H9 (cell line): ENCODE measurements around the gene NRXN3. TPM values are rescaled to one million over a fixed set of nuclear protein-coding genes. Genes with fewer than 3 reads are reported as not detected.

Experiments
- DNase-seq: peaks from one replicate; pipeline ENCODE4 v3.0.0-alpha.2; 2017
- H2AFZ ChIP-seq: one replicate; pipeline ENCODE4 v1.6.1; 2013; ENCODE audit warnings: mild to moderate bottlenecking, low read length, control low read depth, moderate library complexity
- H2AK5ac ChIP-seq: 2 replicates; pipeline ENCODE4 v1.6.1; 2013; ENCODE audit warnings: low read length, control low read depth, mixed read lengths; ENCODE audit not compliant: insufficient read length
- H2BK120ac ChIP-seq: one replicate; pipeline ENCODE4 v1.6.1; 2013; ENCODE audit warnings: low read depth, mild to moderate bottlenecking, low read length, control low read depth, inconsistent platforms; ENCODE audit not compliant: poor library complexity, severe bottlenecking
- H2BK12ac ChIP-seq: 2 replicates; pipeline ENCODE4 v1.6.1; 2013; ENCODE audit warnings: low read length, control low read depth, mixed read lengths, low read depth; ENCODE audit not compliant: insufficient read length
- H2BK15ac ChIP-seq: 2 replicates; pipeline ENCODE4 v1.6.1; 2013; ENCODE audit warnings: low read depth, low read length, control low read depth
- H2BK20ac ChIP-seq: one replicate; pipeline ENCODE4 v1.6.1; 2013; ENCODE audit warnings: low read depth, mild to moderate bottlenecking, low read length, control low read depth, inconsistent platforms; ENCODE audit not compliant: poor library complexity, severe bottlenecking
- H2BK5ac ChIP-seq: 2 replicates; pipeline ENCODE4 v1.6.1; 2013; ENCODE audit warnings: low read length, control low read depth, mixed read lengths; ENCODE audit not compliant: insufficient read length
- H3K14ac ChIP-seq: 2 replicates; pipeline ENCODE4 v1.6.1; 2013; ENCODE audit warnings: low read length, control low read depth; ENCODE audit not compliant: insufficient read depth
- H3K18ac ChIP-seq: 2 replicates; pipeline ENCODE4 v1.6.1; 2013; ENCODE audit warnings: low read depth, mild to moderate bottlenecking, mixed read lengths, low read length, control low read depth; ENCODE audit not compliant: insufficient read length
- H3K23ac ChIP-seq: 2 replicates; pipeline ENCODE4 v1.6.1; 2013; ENCODE audit warnings: low read length, control low read depth, mixed read lengths, low read depth; ENCODE audit not compliant: insufficient read length
- H3K23me2 ChIP-seq: 2 replicates; pipeline ENCODE4 v1.6.1; 2013; ENCODE audit warnings: low read depth, mild to moderate bottlenecking, mixed read lengths, low read length, control low read depth; ENCODE audit not compliant: insufficient read length, poor library complexity, severe bottlenecking
- H3K27ac ChIP-seq: 2 replicates; pipeline ENCODE4 v1.5.1; 2013; ENCODE audit warnings: low read length, control low read depth, mixed read lengths, low read depth; ENCODE audit not compliant: insufficient read length
- H3K27me3 ChIP-seq: 2 replicates; pipeline ENCODE4 v1.6.1; 2013; ENCODE audit warnings: low read length, control low read depth, inconsistent platforms; ENCODE audit not compliant: insufficient read depth
- H3K4ac ChIP-seq: 2 replicates; pipeline ENCODE4 v1.6.1; 2013; ENCODE audit warnings: low read depth, mild to moderate bottlenecking, control low read depth, inconsistent platforms, low read length, moderate library complexity
- H3K4me1 ChIP-seq: 2 replicates; pipeline ENCODE4 v1.6.1; 2013; ENCODE audit warnings: low read length, control low read depth, inconsistent platforms; ENCODE audit not compliant: insufficient read depth
- H3K4me2 ChIP-seq: 2 replicates; pipeline ENCODE4 v1.6.1; 2013; ENCODE audit warnings: low read length, control low read depth, mixed read lengths; ENCODE audit not compliant: insufficient read length, insufficient read depth
- H3K56ac ChIP-seq: 2 replicates; pipeline ENCODE4 v1.6.1; 2013; ENCODE audit warnings: low read depth, mild to moderate bottlenecking, mixed read lengths, low read length, control low read depth; ENCODE audit not compliant: insufficient read length
- H3K79me1 ChIP-seq: 2 replicates; pipeline ENCODE4 v1.6.1; 2013; ENCODE audit warnings: low read depth, mild to moderate bottlenecking, moderate library complexity, low read length, control low read depth, inconsistent platforms; ENCODE audit not compliant: insufficient read depth, poor library complexity, severe bottlenecking
- H3K79me2 ChIP-seq: 2 replicates; pipeline ENCODE4 v1.6.1; 2013; ENCODE audit warnings: low read length, control low read depth, inconsistent platforms; ENCODE audit not compliant: insufficient read depth
- H3K9ac ChIP-seq: 2 replicates; pipeline ENCODE4 v1.6.1; 2013; ENCODE audit warnings: low read length, control low read depth, mixed read lengths; ENCODE audit not compliant: insufficient read length; ENCODE audit errors: extremely low read depth
- H3K9me3 ChIP-seq: one replicate; pipeline ENCODE4 v1.6.1; 2013; ENCODE audit warnings: low read depth, low read length, inconsistent platforms; ENCODE audit not compliant: control insufficient read depth
- H3T11ph ChIP-seq: one replicate; pipeline ENCODE4 v1.6.1; 2013; ENCODE audit warnings: mild to moderate bottlenecking, low read length, control low read depth, inconsistent platforms
- H4K20me1 ChIP-seq: one replicate; pipeline ENCODE4 v1.6.1; 2013; ENCODE audit not compliant: control insufficient read depth, insufficient read length, insufficient read depth
- H4K5ac ChIP-seq: 2 replicates; pipeline ENCODE4 v1.6.1; 2013; ENCODE audit warnings: low read depth, mild to moderate bottlenecking, mixed read lengths, low read length, control low read depth; ENCODE audit not compliant: insufficient read length
- H4K8ac ChIP-seq: replicated peaks from 2 replicates; pipeline ENCODE4 v1.6.1; 2013; ENCODE audit warnings: low read length, control low read depth, mixed read lengths, low read depth; ENCODE audit not compliant: insufficient read length
- H4K91ac ChIP-seq: 2 replicates; pipeline ENCODE4 v1.6.1; 2013; ENCODE audit warnings: low read depth, mild to moderate bottlenecking, moderate library complexity, mixed read lengths, low read length, control low read depth; ENCODE audit not compliant: insufficient read length
- H3K27ac Mint-ChIP-seq, 3 experiments: 2 replicates in 2 of 3; 3 replicates in 1 of 3; pipeline ENCODE4 v1.8.0; 2020 to 2021; ENCODE audit warnings: mixed read lengths in 3 of 3, mild to moderate bottlenecking in 1 of 3, moderate library complexity in 1 of 3
- H3K27me3 Mint-ChIP-seq: 2 replicates; pipeline ENCODE4 v1.8.0; 2021; ENCODE audit warnings: low read depth, mild to moderate bottlenecking, moderate library complexity, mixed read lengths
- H3K36me3 Mint-ChIP-seq, 3 experiments: 2 replicates in 2 of 3; 3 replicates in 1 of 3; pipeline ENCODE4 v1.8.0; 2020 to 2021; ENCODE audit warnings: low read depth in 3 of 3, mixed read lengths in 3 of 3; ENCODE audit not compliant: insufficient read depth in 1 of 3
- H3K4me1 Mint-ChIP-seq, 2 experiments: 2 replicates each; pipeline ENCODE4 v1.8.0; 2020; ENCODE audit warnings: mixed read lengths in 2 of 2
- H3K4me3 Mint-ChIP-seq, 2 experiments: 2 replicates in 1 of 2; 3 replicates in 1 of 2; pipeline ENCODE4 v1.8.0; 2020 to 2021; ENCODE audit warnings: mild to moderate bottlenecking in 2 of 2, mixed read lengths in 2 of 2, moderate library complexity in 1 of 2
- H3K9me3 Mint-ChIP-seq, 2 experiments: 2 replicates in 1 of 2; 3 replicates in 1 of 2; pipeline ENCODE4 v1.8.0; 2020; ENCODE audit warnings: mild to moderate bottlenecking in 2 of 2, mixed read lengths in 2 of 2, moderate library complexity in 1 of 2
- CTCF ChIP-seq: fragments of 200-600 bp; sonication (generic); conservative IDR thresholded peaks from 3 replicates; pipeline ENCODE4 v1.8.0; 2021; ENCODE audit warnings: antibody characterized with exemption, mild to moderate bottlenecking
- WGBS: extraction: QIAGEN DNeasy Blood & Tissue Kit; methylation state at CpG from one replicate; pipeline ENCODE4 v1.1.7; 2013; ENCODE audit warnings: missing lambda C conversion rate, low lambda C conversion rate, mixed read lengths; ENCODE audit not compliant: insufficient read length; ENCODE audit errors: extremely low coverage; 5-methylcytosine and 5-hydroxymethylcytosine counted together
- total RNA-seq: library from RNA; stranded (reverse); gene quantifications from 2 replicates; pipeline ENCODE4 v1.2.1, GENCODE V29; 2021

Gene NRXN3
- total RNA-seq, 1 experiment from 2014 or later: 1.8 TPM

- no CpG with 5 or more reads among the region's 1 CpG for WGBS
- no peak overlapping the region for H4K8ac ChIP-seq
- H3K9me3 Mint-ChIP-seq: no peaks in the 10 kb centered on the region
- H4K20me1 ChIP-seq: no peaks in the 10 kb centered on the region
- DNase-seq: no peak
- no peaks in the 10 kb centered on the region for H3K79me1 ChIP-seq
- H2BK12ac ChIP-seq: no peak overlapping the region
- no peak overlapping the region for H4K5ac ChIP-seq
- no peaks in the 10 kb centered on the region for H3K27me3 Mint-ChIP-seq
- H2BK5ac ChIP-seq: no peak overlapping the region
- no peak overlapping the region for H2BK20ac ChIP-seq
- no peak overlapping the region for H2AK5ac ChIP-seq
- H3K23me2 ChIP-seq: no peaks in the 10 kb centered on the region
- no peaks in the 10 kb centered on the region for H3K4me1 ChIP-seq
- no peak overlapping the region for H3K4ac ChIP-seq
- H3T11ph ChIP-seq: no peak overlapping the region
- no peak overlapping the region for H3K14ac ChIP-seq
- no peak overlapping the region for H3K56ac ChIP-seq
- H4K91ac ChIP-seq: no peak overlapping the region
- no peak overlapping the region for H2BK120ac ChIP-seq
- H3K9me3 ChIP-seq: no peaks in the 10 kb centered on the region
- H3K9ac ChIP-seq: no peak overlapping the region
- no peak overlapping the region for H3K27ac ChIP-seq
- no peak overlapping the region for H3K18ac ChIP-seq
- no peak overlapping the region for H3K23ac ChIP-seq
- H2BK15ac ChIP-seq: no peak overlapping the region
- no peak for TF ChIP-seq CTCF
- H3K36me3 Mint-ChIP-seq: no peaks in the 10 kb centered on the region
- H3K27me3 ChIP-seq: no peaks in the 10 kb centered on the region
- H2AFZ ChIP-seq: no peak overlapping the region
- H3K4me1 Mint-ChIP-seq: peaks cover 8 to 11% of the 10 kb centered on the region in 2 experiments
- H3K79me2 ChIP-seq: no peaks in the 10 kb centered on the region
- no peak overlapping the region for H3K4me2 ChIP-seq
- no peak overlapping the region for H3K27ac Mint-ChIP-seq
- H3K4me3 Mint-ChIP-seq: no peak overlapping the region
Measured at GRCh38 chr14:79802093-79802492, 1631.9 kb downstream of the NRXN3 start.
